Measurements from ENCODE around the gene PLEKHG3.
"Not testable (repeated sequence)": the region's sequence is repeated elsewhere in the genome, so short reads cannot be mapped to it uniquely, and the experiment has no call there.

PLEKHG3 gene

DNA sequence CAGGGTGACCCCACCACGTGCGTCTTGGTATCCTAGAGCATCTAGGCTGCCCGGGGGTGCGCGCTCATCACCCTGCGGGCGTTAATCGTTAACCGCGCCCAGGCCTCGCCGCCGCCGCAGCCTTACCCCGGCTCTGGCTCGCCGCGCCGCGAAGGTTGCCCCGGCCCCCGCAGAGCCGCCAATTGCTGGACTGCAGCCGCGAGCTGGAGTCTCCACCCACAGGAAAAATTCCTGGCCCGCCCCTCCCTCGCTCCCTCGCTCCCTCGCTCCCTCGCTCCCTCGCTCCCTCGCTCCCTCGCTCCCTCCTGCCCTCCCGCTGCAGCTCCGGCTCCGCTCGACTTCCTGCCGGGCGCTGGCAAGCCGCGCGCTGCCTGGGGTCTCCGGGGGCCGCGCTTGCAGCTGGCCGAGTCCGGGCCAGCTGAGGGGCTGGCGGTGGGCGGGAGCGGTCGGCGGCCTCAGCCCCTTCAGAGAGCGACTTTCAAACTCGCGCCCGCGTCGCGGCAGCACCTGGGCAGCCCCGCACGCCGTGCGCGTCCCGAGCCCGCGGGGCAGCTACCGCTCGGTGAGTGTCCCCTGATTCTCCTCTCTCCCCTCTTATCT lies at the start of gene PLEKHG3:
Gene PLEKHG3, plus strand, starts transcription at position 282 of the 600 bp plus-strand sequence. CDS start 23,208 bp downstream, outside the sequence.
- no peak for DNase-seq (ENCODE audit: low read depth in 1 of 2, low spot score in 1 of 2)

- no peak for DNase-seq (ENCODE audit: low read depth in 1 of 2, low spot score in 1 of 2)
These were observed 49.3 kb upstream of the PLEKHG3 start for GRCh38 chr14:64654901-64655300.

DNA sequence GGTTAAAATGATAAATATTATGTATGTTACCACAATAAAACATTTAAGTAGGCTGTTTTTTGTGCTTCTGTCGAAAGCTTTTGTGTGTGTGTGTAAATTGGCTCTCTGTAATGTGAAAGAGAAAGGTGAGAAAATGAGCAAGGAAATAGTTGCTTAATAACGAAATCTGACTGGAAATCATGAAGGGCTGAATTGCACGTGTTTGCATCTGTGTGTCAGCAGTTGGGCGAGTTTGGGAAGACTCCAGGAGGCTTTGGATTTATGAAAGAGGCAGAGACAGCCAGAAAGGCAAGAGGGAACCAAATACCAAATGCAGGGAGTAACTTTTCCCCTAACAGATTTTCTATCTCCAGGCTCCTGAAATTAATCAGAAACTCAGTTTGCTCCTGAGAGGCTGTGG lies 47.2 kb upstream of the PLEKHG3 start:
- no peak for DNase-seq (ENCODE audit: low read depth in 1 of 2, low spot score in 1 of 2)

DNA sequence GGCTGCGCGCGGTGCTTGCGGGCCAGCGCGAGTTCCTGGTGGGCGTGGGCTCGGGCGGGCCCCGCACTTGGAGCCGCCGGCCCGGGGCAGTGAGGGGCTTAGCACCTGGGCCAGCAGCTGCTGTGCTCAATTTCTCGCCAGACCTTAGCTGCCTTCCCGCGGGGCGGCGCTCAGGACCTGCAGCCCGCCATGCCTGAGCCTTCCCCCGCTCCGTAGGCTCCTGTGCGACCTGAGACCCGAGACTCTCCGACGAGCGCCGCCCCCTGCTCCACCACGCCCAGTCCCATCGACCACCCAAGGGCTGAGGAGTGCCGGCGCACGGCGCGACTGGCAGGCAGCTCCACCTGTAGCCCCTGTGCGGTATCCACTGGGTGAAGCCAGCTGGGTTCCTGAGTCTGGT lies 46.0 kb upstream of the PLEKHG3 start:
- DNase-seq (ENCODE audit: low read depth in 1 of 2, low spot score in 1 of 2) = no peak

GRCh38 chr14:64658700-64659264 lies 45.4 kb upstream of the PLEKHG3 start:
- DNase-seq (ENCODE audit: low read depth in 1 of 2, low spot score in 1 of 2) = not testable (repeated sequence)

GRCh38 chr14:64659366-64659765 lies 44.9 kb upstream of the PLEKHG3 start:
- no peak for DNase-seq (ENCODE audit: low read depth in 1 of 2, low spot score in 1 of 2)

GRCh38 chr14:64663174-64663573 lies 41.0 kb upstream of the PLEKHG3 start:
- no peak for DNase-seq (ENCODE audit: low read depth in 1 of 2, low spot score in 1 of 2)

DNA sequence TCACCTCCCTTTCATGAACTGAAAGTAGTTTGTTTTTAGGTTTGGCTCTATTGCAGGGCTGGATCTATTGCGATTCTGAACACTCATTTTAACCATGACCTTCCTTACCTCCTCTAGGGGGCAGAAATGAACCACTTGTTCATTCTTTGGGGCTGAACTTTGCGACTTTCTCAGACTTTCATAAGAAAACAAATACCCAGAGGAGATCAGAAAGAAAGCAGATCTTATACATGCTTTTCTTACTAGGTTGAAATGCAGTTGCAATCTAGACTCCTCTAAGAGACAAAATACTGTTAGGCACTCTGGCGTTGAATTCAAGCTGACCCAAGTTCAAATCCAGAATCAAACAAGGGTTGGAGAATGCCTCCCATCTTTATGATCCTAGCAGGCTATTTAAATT lies 32.6 kb upstream of the PLEKHG3 start:
- no peak for DNase-seq (ENCODE audit: low read depth in 1 of 2, low spot score in 1 of 2)

DNA sequence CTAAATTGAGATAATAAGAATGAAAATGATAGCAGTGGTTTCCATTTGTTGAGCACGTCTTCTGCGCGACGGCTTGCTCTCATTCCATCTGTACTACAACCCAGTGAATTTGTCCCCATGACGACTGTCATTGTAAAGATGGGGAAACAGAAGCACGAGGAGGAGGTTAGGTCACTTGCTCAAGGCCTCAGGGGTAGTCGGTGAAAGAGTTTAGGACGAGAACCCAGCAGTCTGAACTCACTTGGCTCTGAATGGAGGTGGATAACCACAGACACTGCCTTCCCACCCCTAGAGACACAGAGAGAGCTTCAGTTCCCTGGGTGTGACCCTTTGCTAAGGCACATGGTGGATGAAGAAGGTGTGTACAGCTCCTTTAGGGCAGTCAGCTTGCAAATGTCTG lies 30.9 kb upstream of the PLEKHG3 start:
- DNase-seq (ENCODE audit: low read depth in 1 of 2, low spot score in 1 of 2) = no peak

GRCh38 chr14:64673748-64674147 lies 30.5 kb upstream of the PLEKHG3 start:
- DNase-seq (ENCODE audit: low read depth in 1 of 2, low spot score in 1 of 2) = no peak

DNA sequence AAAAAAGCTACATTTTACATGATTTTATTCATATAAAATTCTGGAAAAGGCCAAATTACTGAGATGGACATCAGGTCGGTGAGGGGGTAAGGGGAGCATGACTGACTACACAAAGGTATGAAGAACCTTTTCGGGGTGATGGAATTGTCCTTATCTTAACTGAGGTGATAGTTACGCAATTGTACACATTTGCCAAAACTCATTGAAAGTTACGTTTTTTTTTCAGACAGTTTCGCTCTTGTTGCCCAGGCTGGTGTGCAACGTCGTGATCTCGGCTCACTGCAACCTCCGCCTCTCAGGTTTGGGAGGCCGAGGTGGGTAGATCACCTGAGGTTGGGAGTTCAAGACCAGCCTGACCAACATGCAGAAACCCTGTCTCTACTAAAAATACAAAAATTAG lies 29.4 kb upstream of the PLEKHG3 start:
- DNase-seq (ENCODE audit: low read depth in 1 of 2, low spot score in 1 of 2) = no peak

GRCh38 chr14:64675312-64675711 lies 28.9 kb upstream of the PLEKHG3 start:
- DNase-seq (ENCODE audit: low read depth in 1 of 2, low spot score in 1 of 2) = no peak

- DNase-seq (ENCODE audit: low read depth in 1 of 2, low spot score in 1 of 2) = no peak
These were observed 27.7 kb upstream of the PLEKHG3 start for GRCh38 chr14:64676410-64677008.

DNA sequence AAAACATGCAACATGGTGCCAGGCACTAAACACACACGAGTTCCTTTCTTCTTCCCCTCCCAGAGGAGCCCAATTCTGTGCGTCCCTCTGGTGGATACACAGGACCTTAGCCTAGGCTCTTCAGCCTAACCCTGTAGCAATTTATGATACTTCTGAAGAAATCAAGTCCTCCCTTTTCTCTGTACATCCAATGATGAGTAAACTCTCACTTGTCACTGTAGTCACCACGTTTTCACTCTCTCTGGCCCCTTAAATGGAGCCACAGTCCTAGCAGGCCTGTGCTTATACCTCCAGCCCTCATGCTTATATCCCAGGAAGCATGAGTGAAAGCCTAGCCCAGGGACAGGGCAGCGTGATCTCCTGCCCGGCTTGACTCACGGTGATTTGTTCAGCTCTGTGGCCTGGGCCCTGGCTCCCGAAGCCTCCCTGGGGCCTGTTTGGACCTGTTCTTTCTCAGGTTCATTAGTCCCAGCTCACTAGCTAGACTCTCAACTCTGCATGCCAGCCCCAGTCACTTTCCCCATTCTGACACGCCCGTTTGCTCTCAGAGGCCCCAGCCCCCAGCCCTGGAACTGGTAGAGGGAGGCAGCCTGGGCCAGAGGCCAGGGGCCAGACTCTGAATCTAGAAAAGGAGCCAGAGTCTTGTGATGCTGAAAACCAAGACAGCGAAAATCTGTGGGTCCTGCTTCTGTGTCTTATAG lies 24.1 kb upstream of the PLEKHG3 start:
- no peak for DNase-seq (ENCODE audit: low read depth in 1 of 2, low spot score in 1 of 2)

GRCh38 chr14:64680714-64681065 lies 23.5 kb upstream of the PLEKHG3 start:
- no peak for DNase-seq (ENCODE audit: low read depth in 1 of 2, low spot score in 1 of 2)

- DNase-seq (ENCODE audit: low read depth in 1 of 2, low spot score in 1 of 2) = no peak
These were observed 22.2 kb upstream of the PLEKHG3 start for GRCh38 chr14:64681796-64682710.

DNA sequence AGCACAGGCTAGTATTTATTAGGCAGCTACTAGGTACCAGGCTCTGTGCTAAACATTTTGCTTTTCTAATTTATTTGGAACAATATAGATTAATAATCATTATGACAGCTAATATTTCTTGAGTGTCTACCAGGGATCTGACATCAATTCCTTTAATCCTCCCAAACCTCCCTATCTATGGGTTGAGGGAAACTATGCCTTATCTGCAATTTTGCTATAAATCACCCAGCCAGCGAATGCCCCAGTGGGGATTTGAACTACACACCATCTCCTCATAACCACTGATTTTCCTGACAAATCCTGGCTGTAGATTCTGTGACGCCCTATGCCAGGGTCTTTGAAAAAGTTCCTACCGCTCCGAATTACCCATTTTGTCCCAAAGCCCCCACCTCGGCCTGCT lies 21.4 kb upstream of the PLEKHG3 start:
- no peak for DNase-seq (ENCODE audit: low read depth in 1 of 2, low spot score in 1 of 2)

GRCh38 chr14:64683264-64683663 lies 21.0 kb upstream of the PLEKHG3 start:
- no peak for DNase-seq (ENCODE audit: low read depth in 1 of 2, low spot score in 1 of 2)

DNA sequence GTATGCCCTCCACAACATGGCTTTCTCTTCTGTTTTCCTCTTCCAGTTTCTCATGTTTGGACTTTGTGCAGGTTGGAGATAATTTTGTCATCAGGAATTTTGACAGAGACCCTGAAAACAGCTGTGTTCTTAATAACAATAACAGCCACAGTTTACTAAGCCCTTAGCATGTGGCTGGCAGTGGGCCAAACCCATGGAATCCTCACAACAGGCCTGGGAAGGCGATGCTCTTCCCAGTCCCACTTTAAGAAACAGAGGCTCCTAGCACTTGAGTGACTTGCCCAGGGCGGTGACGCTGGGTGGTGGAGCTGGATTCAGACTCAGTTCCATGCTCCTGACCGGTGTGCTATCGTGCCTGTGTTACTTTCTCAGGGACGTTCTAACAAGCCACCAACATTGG lies 20.1 kb upstream of the PLEKHG3 start:
- DNase-seq (ENCODE audit: low read depth in 1 of 2, low spot score in 1 of 2) = no peak

DNA sequence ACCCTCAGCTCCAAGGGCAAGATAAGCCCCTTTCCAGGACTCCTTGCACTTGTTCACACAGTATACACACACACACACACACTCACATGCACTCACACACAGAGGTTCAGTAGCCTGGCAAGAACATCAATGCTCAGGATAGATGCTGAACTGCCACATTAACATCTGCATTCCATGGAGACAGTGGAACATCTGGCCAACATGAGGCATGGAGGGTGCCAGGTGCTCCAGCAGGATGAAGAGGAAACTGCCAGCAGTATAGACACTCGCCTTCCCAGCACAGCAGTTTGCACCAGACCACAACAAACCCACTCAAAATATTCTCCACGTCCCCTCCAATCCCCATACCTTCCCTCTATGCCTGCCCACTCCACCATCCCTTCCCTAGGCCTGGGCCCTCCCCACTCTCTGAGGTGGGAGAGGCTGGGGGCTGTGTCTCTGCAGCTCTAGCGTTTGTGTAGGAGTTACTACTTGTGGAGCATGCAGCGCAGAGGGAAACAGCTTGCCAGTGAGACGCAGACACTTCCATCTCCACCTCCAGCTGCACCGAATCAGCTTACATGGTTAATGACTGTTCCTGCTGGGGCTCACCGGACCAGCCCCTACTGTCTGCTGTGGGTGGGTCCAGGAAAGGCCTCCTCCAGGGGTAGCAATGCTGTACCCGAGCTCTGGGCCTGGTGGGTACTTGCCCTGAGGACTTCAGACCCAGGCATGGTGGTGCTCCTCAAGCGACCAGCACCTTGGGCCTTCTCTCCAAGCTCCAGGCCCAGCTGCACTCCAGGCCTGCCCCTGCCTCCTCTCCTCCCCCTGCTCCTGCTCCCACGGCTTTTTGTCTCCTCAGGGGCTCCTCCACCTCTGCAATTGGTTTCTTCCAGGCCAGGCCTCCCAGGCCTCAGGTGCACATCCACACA lies 18.6 kb upstream of the PLEKHG3 start:
- DNase-seq (ENCODE audit: low read depth in 1 of 2, low spot score in 1 of 2) = no peak

All from stimulated activated CD4-positive, alpha-beta T cell treated with anti-CD3 and anti-CD28 coated beads, Interleukin-15, amount 100 ng/mL, for 1 hour (primary cell).